Upper lobe of left lung (tissue), 4 donors: Measurements from ENCODE around the gene SYTL2.

Experiments
- CTCF ChIP-seq, 6 experiments: fragments of 450-650 bp in 4 of 6; fragments of 200-600 bp in 2 of 6; sonication (generic) in 2 of 6; IDR thresholded peaks; one replicate each; pipeline ENCODE4 v1.5.1; 2016 to 2019; ENCODE audit warnings: antibody characterized with exemption in 6 of 6
- POLR2A ChIP-seq, 4 donors: fragments of 450-650 bp; IDR thresholded peaks; one replicate each; pipeline ENCODE4 v1.5.1; 2016 to 2017; ENCODE audit warnings: antibody characterized with exemption in 4 of 4, mild to moderate bottlenecking in 2 of 4
- POLR2AphosphoS5 ChIP-seq, 2 donors: sonication (generic); formaldehyde crosslinking; IDR thresholded peaks; one replicate each; pipeline ENCODE4 v1.5.1; 2017; ENCODE audit warnings: antibody characterized with exemption in 2 of 2

GRCh38 chr11:85704967-85705366, 106.0 kb downstream of the SYTL2 start:
- TF ChIP-seq POLR2AphosphoS5 (IDR thresholded peaks at IDR 0.05) (no peak), POLR2A (IDR thresholded peaks at IDR 0.05) (no peak), CTCF (IDR thresholded peaks at IDR 0.05) (no peak)
